ENCODE measurements around the gene MAPK1IP1L.

The MAPK1IP1L gene

GRCh38 chr14:55098561-55098898 lies 47.1 kb downstream of the MAPK1IP1L start:
- DNase-seq = no peak

- DNase-seq = no peak
Measured at GRCh38 chr14:55099756-55100155, 48.3 kb downstream of the MAPK1IP1L start.

- DNase-seq = no peak
Measured at GRCh38 chr14:55101698-55102097, 50.3 kb downstream of the MAPK1IP1L start.

- DNase-seq = no peak
Measured at GRCh38 chr14:55102141-55102621, 50.7 kb downstream of the MAPK1IP1L start.

DNA sequence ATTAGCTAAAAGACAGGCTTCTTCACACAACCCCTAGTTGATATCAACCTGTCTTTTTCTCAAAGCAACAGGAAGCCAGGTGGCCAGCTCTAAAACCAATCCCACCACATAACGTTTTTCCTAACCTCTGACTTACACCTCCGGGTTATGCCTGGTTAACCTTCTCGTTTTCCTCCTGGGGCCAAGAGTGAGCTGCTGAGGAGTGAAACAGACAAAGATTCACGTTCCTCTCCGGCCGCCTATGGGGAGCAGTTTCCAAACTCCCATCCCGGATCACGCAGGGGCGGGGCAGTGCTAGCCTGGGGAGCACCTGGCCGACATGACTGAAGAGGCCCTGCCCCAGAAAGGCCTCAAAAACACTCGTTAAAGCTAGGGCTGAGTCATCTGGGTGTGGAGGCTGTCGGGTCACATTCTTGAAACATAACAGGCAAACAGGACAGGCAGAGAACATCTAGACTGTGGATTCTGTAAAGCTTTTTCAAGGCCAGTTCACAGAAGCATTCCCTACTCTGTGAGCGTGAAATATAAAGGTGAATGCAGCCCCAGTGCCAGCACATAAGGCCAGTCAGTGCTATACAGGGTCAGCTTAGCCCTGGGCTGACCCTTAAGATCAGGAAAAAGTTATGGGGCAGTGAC lies 51.7 kb downstream of the MAPK1IP1L start:
- no peak for DNase-seq

DNA sequence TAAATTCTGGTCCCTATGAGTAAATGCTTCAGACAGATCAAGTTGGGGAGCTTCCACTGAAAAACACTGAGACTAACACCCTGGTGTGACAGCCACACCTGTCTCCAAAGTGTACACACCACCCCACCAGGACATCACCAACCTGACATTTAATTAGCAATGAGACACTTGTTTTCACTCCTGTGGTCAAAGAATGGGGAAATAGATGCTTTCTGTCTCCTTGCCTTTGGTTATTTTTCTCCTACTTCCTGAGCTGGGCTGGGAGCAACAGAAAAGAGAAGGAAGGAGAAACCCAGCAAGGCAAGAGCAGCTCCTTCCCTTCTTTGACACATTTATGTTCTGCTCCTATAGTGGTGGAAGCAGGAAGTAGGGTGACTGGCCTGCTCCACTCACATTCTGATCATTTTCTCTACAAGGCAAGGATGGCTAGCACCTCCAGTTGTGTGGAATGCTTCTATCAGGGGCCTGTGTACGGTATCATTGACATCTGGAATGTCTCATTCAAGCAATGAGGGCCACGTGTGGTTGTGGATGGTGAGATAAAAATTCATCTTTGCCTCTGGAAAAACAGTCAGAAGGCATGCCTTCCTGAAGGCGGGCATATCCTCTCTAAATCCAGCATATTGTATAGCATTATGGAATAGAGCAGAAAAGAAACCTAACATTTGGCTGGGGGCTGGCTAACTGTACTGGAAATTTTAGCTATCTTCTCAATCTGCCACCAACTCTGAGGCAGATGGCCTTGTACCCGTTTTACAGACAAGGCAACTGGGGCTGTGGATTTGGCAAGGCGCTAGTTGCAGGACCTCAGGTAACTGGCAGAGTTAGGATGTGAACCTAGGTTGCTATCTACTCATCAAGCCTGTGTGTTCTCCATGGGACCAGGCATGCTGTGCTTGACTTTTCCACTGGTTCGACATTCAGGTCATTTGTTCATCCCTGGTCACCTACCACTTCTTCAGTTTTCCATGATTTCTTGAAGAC lies 52.8 kb downstream of the MAPK1IP1L start:
- no peak for DNase-seq

DNA sequence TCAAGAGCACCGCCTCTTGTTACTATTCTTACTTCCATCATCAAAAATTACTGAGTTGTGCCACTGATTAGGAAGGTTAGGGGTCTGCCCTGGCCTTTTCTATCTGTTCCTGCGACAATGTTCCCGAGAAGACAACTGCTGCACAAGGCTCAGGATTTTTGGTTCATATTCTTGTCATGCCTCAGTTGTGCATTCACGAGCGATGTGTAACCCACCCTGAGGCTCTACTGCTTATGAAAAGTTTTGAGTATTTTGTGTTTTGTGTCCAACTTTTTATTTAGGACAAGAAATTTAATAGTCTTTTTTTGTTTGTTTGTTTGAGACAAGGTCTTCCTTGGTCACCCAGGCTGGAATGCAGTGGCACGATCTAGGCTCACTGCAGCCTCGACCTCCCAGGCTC lies 54.5 kb downstream of the MAPK1IP1L start:
- no peak for DNase-seq

DNA sequence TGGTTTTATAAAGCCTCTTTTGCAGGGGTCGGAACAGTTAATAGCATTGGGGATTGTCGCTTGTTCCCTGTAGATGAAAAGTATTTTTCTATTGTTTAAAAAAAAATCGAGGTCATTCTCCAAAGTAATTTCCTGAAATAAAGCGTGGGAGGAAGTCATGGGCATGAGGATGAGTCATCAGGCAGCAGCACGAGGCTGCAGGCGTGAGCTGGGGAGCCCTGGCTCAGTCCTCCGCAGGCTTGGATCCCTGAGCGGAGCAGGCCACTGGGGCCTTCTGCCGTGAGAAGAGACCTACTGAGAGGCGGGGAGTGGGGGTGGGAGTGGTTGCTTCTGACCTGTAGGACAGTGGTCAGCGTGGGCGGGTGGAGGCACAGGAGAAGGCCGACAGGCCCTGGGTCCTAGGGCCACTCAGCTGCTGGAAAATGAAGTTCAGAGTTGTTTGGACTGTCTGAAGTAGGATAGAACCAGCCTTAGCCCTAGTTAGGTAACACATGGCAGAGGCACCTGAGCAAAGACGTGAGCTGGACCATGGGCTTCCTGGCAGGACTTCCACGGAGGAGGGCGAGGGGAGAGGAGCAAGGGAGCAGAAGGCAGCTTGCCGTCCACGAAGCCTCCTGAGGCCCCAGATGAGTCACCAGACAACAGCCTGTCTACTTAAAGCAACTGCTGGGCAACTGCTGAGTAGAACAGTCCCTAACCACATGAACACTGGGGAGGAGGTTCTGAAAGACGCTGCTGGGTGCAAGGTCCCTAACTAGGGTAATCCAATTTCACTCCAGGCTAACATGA lies 56.5 kb downstream of the MAPK1IP1L start:
- DNase-seq = no peak

DNA sequence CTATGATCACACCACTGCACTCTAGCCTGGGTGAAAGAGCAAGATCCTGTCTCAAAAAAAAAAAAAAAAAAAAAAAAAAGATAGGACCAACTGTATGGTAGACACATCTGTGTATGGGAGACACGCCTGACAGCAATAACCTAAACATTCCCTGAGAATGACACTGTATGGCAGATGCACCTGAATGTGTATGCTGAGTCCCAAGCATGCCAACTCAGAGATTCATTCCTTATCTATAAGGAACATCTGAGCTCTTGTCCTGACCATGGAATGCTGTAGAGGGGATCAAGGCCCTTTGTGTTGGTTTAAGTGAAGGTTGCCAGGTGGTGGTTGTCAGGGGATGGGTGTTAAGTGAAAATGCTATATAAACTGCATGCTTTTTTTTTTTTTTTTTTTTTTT lies 58.4 kb downstream of the MAPK1IP1L start:
- no peak for DNase-seq

DNA sequence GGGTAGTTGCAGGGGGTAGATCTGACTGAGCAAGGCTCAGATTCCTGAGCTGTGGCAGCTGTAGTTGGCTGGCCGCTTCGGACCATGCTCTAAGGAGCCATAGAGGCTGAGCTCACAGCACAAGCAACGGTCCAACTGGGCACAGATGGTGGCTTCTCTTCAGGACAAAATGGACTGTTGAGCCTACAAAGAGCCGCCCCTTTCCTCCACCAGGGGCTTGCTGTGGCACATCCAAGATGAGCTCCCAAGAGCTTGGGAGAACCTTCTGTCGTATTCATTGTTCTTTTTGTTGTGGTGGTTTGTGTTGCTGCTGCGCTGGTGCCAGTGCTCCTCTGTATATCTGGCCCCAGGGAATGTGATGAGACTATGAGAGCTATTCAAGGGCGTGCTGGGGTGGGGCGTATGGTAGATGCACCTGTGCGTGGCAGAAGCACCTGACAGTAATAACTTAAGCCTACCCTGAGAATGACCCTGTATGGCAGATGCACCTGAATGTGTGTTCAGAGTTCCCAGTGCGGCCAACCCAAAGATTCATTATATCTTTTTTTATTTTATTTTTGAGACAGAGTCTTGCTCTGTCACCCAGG lies 59.8 kb downstream of the MAPK1IP1L start:
- no peak for DNase-seq

GRCh38 chr14:55114720-55115119 lies 63.3 kb downstream of the MAPK1IP1L start:
- DNase-seq = no peak

DNA sequence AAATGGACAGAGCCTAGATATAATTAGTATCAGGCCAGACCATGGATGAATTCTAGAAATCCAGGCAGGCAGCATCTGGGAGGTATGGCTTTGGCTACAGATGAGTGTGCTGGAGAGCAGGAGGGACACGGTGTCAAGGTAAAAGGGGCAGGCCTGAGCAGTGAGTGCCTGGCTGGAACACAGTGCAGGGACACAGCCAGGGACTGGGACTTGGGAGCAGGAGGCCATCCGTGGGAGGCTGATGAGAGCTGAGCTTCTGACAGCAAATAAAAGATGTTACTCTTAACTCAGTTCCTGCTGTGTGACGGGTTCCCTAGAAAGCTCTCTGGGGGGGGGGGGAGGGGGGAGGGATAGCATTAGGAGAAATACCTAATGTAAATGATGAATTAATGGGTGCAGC lies 64.0 kb downstream of the MAPK1IP1L start:
- no peak for DNase-seq

- no peak for DNase-seq
Measured at GRCh38 chr14:55115861-55116245, 64.4 kb downstream of the MAPK1IP1L start.

DNA sequence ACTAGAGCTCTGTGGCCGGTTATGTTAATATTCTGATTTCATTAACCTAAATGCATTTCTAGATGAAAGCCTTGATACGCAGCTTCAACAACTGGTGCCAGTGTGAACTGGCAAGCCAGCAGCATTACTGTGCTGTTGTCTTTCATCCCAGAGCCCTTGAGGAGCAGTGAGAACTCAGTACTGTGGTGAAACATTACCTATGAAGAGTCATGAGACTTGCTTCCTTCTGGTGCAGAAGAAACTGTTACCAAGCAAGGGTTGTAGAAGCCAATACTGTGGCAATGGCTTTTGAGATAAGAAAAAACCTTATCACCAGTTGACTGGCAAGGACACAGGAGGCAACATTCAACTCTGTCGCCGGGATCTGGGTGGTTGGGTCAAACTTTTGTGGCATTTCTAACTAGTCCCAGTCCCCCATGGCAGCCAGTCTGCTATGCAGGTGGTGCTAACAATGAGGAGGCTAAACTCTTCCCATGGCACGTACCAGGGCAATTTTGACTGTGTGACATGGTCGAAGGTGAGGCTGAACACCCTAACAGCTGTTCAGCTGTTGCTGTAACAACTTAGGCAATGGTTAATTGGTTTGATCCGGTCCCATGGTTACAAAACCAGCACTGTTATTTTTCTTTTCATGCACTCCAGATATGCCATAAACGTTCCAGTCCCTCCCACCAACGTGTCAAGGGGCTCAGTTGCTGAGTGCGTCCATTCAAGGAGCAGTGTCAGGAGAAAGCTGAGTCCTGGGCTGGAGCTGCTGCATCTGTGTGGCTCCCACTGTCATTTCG lies 65.0 kb downstream of the MAPK1IP1L start:
- DNase-seq = no peak

- no peak for DNase-seq
Measured at GRCh38 chr14:55117803-55118441, 66.5 kb downstream of the MAPK1IP1L start.

GRCh38 chr14:55118761-55119160 lies 67.3 kb downstream of the MAPK1IP1L start:
- no peak for DNase-seq
